ENCODE measurements around the gene EPPIN. TPM values are rescaled to one million over a fixed set of nuclear protein-coding genes. Genes with fewer than 3 reads are reported as not detected.

The EPPIN gene
- total and polyA plus RNA-seq, 11 donors: 0.20 TPM; not detected in 10

GRCh38 chr20:45581702-45582101 lies 34.5 kb upstream of the EPPIN start:
- no peak overlapping the region for H3K27ac ChIP-seq
- no peaks in the 10 kb centered on the region for H3K4me1 ChIP-seq
- no peak overlapping the region for H3K4me3 ChIP-seq
- H3K36me3 ChIP-seq: no peaks in the 10 kb centered on the region
- TF ChIP-seq CTCF (IDR thresholded peaks at IDR 0.05) (no peak), POLR2A (IDR thresholded peaks at IDR 0.05) (no peak)
- ATAC-seq: no peak
- H3K9me3 ChIP-seq: no peaks in the 10 kb centered on the region
- no peak for DNase-seq
- peaks cover 0 to 17% (median 0%) of the 10 kb centered on the region in 9 donors for H3K27me3 ChIP-seq
- intact Hi-C loops (cut with DNase I): no loop called here

GRCh38 chr20:45579184-45579583 lies 32.0 kb upstream of the EPPIN start, which contains the start of gene WFDC8:
Gene WFDC8 (minus strand): TSS chr20:45579284. CDS start chr20:45579247, 37 bp downstream.
- Histone ChIP-seq H3K36me3 (no peaks in the 10 kb centered on the region), H3K9me3 (no peaks in the 10 kb centered on the region), H3K27ac (no peak within 1 kb of the TSS), H3K4me1 (no peaks in the 10 kb centered on the region), H3K4me3 (no peak within 1 kb of the TSS), H3K27me3 (peaks cover 0 to 17% (median 0%) of the 10 kb centered on the region in 9 donors)
- ATAC-seq (no peak), DNase-seq (no peak)
- TF ChIP-seq POLR2A (IDR thresholded peaks at IDR 0.05) (no peak), CTCF (IDR thresholded peaks at IDR 0.05) (no peak)
- intact Hi-C loops (cut with DNase I): no loop called here
- 64 to 77% (median 67%) methylated on average over 4 of the region's 4 CpGs for WGBS, 4 donors

- intact Hi-C loops (cut with DNase I): no loop called here
- no peak overlapping the region for H3K4me3 ChIP-seq
- H3K9me3 ChIP-seq: no peaks in the 10 kb centered on the region
- no peak for TF ChIP-seq CTCF (IDR thresholded peaks at IDR 0.05)
- no peak for TF ChIP-seq POLR2A (IDR thresholded peaks at IDR 0.05)
- H3K36me3 ChIP-seq: no peaks in the 10 kb centered on the region
- no peaks in the 10 kb centered on the region for H3K4me1 ChIP-seq
- WGBS, 4 donors: 83 to 92% (median 86%) methylated on average over 1 of the region's 1 CpG
- DNase-seq (no peak), ATAC-seq (no peak)
- H3K27me3 ChIP-seq: peaks cover 0 to 18% (median 4%) of the 10 kb centered on the region in 9 donors
- no peak overlapping the region for H3K27ac ChIP-seq
These were observed 31.0 kb upstream of the EPPIN start for GRCh38 chr20:45578231-45578630.

- Histone ChIP-seq H3K4me3 (no peak overlapping the region), H3K4me1 (no peaks in the 10 kb centered on the region), H3K27me3 (peaks cover 0 to 11% (median 0%) of the 10 kb centered on the region in 9 donors), H3K36me3 (no peaks in the 10 kb centered on the region), H3K9me3 (no peaks in the 10 kb centered on the region), H3K27ac (no peak overlapping the region)
- TF ChIP-seq POLR2A (IDR thresholded peaks at IDR 0.05) (no peak), CTCF (IDR thresholded peaks at IDR 0.05) (no peak)
- no peak for DNase-seq
- intact Hi-C loops (cut with DNase I): no loop called here
- ATAC-seq: no peak
- WGBS, 4 donors: 45 to 65% (median 55%) methylated on average over 2 of the region's 2 CpGs
These were observed 29.8 kb upstream of the EPPIN start for GRCh38 chr20:45576995-45577394.
